GM13976 (cell line): Measurements from ENCODE around the gene KLK3.
"Not testable (repeated sequence)": the region's sequence is repeated elsewhere in the genome, so short reads cannot be mapped to it uniquely, and the experiment has no call there.

Experiments used
- DNase-seq: peaks from one replicate; pipeline ENCODE4 v3.0.0; 2012; ENCODE audit warnings: low spot score
- in situ Hi-C: fragments of 300-500 bp; cut with MboI; formaldehyde crosslinking; loops from one replicate; pipeline ENCODE4 v1.12.0; 2022; ENCODE audit warnings: low sequenced_read_pairs, mixed read lengths, inconsistent platforms; ENCODE audit not compliant: unreplicated experiment
- TF ChIP-seq, protein P1 (sequence below): IDR thresholded peaks from 2 replicates; pipeline ENCODE4 v1.5.1; 2012; ENCODE audit warnings: borderline replicate concordance, mild to moderate bottlenecking; ENCODE audit not compliant: insufficient read depth; ENCODE audit errors: extremely low read depth, missing control alignments, control extremely low read depth

The KLK3 gene

DNA sequence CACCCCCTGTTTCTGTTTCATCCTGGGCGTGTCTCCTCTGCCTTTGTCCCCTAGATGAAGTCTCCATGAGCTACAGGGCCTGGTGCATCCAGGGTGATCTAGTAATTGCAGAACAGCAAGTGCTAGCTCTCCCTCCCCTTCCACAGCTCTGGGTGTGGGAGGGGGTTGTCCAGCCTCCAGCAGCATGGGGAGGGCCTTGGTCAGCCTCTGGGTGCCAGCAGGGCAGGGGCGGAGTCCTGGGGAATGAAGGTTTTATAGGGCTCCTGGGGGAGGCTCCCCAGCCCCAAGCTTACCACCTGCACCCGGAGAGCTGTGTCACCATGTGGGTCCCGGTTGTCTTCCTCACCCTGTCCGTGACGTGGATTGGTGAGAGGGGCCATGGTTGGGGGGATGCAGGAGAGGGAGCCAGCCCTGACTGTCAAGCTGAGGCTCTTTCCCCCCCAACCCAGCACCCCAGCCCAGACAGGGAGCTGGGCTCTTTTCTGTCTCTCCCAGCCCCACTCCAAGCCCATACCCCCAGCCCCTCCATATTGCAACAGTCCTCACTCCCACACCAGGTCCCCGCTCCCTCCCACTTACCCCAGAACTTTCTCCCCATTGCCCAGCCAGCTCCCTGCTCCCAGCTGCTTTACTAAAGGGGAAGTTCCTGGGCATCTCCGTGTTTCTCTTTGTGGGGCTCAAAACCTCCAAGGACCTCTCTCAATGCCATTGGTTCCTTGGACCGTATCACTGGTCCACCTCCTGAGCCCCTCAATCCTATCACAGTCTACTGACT, at the start of gene KLK3:
TSS of gene KLK3 (plus strand) at position 280 of the 775 bp plus-strand sequence. CDS start at position 321, 41 bp downstream.
- no peak for DNase-seq
- in situ Hi-C loops: no loop called here
- TF ChIP-seq, protein P1, sequence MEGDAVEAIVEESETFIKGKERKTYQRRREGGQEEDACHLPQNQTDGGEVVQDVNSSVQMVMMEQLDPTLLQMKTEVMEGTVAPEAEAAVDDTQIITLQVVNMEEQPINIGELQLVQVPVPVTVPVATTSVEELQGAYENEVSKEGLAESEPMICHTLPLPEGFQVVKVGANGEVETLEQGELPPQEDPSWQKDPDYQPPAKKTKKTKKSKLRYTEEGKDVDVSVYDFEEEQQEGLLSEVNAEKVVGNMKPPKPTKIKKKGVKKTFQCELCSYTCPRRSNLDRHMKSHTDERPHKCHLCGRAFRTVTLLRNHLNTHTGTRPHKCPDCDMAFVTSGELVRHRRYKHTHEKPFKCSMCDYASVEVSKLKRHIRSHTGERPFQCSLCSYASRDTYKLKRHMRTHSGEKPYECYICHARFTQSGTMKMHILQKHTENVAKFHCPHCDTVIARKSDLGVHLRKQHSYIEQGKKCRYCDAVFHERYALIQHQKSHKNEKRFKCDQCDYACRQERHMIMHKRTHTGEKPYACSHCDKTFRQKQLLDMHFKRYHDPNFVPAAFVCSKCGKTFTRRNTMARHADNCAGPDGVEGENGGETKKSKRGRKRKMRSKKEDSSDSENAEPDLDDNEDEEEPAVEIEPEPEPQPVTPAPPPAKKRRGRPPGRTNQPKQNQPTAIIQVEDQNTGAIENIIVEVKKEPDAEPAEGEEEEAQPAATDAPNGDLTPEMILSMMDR: no peak

DNA sequence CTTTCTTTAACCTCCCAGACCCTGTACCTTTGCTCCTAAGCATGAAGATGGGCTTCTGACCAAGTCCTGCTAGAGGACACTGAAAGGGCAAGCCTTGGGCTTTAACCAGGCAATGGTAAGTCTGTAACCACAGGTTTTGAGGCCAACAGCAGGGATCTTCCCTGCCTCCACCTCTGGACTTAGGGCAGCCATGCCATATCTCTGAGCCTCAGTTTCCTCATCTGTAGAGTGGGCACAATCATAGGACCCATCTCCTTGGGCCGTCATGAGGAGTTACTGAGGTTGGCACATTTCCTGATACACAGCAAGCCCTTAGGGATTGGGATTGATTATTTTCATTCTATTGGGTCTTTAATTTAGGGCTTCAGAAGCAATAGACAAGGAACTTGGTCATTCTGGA, 45.9 kb upstream of the KLK3 start:
- in situ Hi-C loops: no loop called here
- DNase-seq: no peak
- TF ChIP-seq, protein P1: no peak

DNA sequence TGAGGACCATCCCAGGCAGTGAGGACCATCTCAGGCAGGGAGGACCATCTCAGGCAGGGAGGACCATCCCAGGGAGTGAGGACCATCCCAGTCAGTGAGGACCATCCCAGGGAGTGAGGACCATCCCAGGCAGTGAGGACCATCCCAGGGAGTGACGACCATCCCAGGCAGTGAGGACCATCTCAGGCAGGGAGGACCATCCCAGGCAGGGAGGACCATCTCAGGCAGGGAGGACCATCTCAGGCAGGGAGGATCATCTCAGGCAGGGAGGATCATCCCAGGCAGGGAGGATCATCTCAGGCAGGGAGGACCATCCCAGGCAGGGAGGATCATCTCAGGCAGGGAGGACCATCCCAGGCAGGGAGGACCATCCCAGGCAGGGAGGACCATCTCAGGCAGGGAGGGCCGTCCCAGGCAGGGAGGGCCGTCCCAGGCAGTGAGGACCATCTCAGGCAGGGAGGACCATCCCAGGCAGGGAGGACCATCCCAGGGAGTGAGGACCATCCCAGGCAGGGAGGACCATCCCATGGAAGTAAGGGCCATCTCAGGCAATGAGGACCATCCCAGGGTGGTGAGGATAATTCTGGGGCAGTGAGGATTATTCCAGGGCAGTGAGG, 43.0 kb upstream of the KLK3 start:
- in situ Hi-C loops, DNase-seq: not testable (repeated sequence)

DNA sequence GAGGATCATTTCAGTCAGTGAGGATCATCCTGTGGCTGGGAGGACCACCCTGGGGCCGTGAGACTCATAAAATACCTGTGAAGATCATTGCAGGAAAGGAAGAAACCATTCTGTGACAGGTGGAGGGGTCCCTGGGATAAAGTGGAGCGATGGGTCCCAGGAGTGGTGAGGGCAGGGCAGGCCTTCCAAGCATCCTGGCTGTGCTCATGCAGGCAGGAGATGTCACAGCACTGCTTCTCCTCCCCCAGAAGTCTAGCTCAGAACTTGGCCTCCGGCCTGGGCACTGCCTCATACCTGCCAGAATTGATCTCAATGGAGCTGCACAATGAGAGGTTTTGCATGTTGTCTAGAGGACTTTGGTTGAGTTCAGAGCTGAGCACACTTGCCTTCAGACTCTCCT, 42.2 kb upstream of the KLK3 start:
- DNase-seq: no peak
- in situ Hi-C loops: no loop called here
- TF ChIP-seq, protein P1: no peak

DNA sequence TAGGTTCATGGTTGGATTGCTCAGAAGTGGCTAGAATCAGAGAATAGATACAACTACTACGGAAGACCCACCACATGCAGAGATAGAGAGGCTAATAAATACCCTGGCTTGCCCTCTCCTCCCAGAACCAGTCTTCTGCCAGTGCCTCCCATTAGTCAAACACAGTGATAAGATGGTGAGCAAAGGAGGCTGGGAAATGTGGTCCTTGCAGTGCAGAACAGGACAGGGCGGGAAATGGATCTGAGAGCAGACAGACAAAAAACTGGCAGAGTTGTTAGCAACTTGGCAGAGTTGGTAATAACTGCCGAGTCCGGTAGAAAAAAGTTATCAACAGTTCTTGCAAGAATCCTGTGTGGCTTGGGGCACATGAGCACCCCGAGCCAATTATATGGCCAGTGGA, 39.8 kb upstream of the KLK3 start:
- no peak for DNase-seq
- in situ Hi-C loops: no loop called here
- TF ChIP-seq, protein P1: no peak

DNA sequence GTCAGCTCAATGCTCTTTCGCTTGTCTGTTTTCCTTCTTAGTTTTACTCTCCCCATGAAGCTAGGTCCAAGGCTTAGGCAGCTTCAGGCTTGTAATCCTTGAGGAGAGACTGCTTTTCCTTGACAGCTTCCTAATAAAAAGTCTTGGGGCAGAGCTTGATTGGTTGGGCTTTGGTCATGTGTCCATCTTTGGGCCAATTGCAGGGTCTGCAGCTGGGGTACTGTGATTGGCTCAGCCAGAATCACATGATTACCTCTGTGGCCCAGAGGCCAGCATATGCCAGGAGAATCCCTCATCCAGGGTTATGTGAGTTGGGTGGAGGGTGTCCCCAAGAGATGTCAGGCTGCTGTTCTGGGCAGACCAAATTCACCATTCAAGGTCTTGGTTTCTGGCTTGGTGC, 39.3 kb upstream of the KLK3 start:
- TF ChIP-seq, protein P1: no peak
- in situ Hi-C loops: no loop called here
- DNase-seq: no peak
